ENCODE results near the gene RIPOR3. TPM values are rescaled to one million over a fixed set of nuclear protein-coding genes. Genes with fewer than 3 reads are reported as not detected.
A peak's percentile ranks its signal among the peaks of the same experiment; 100 is the strongest.

RIPOR3 gene
- total RNA-seq, 4 donors from 2014 or later: 8.2 to 51.2 (median 20.5) TPM

- Histone ChIP-seq H3K4me1 (peaks cover 0 to 12% (median 0%) of the 10 kb centered on the region in 4 donors), H3K27ac (peak overlapping the region; percentile 47 to 91 (median 66)), H3K4me3 (no peak overlapping the region), H3K27me3 (no peaks in the 10 kb centered on the region), H3K9me3 (no peaks in the 10 kb centered on the region), H3K36me3 (no peaks in the 10 kb centered on the region)
- peak in 1 of 3 donors; percentile 63 for DNase-seq
- TF ChIP-seq CTCF (IDR thresholded peaks at IDR 0.05) (no peak), POLR2A (IDR thresholded peaks at IDR 0.05) (no peak)
Measured at GRCh38 chr20:50655311-50655880, 35.9 kb downstream of the RIPOR3 start.

GRCh38 chr20:50654904-50655303 lies 36.4 kb downstream of the RIPOR3 start:
- Histone ChIP-seq H3K36me3 (no peaks in the 10 kb centered on the region), H3K9me3 (no peaks in the 10 kb centered on the region), H3K27ac (peak overlapping the region; percentile 47 to 91 (median 66)), H3K4me3 (no peak overlapping the region), H3K4me1 (peaks cover 0 to 12% (median 0%) of the 10 kb centered on the region in 4 donors), H3K27me3 (no peaks in the 10 kb centered on the region)
- TF ChIP-seq CTCF (IDR thresholded peaks at IDR 0.05): no peak
- no peak for TF ChIP-seq POLR2A (IDR thresholded peaks at IDR 0.05)
- no peak for DNase-seq

- Histone ChIP-seq H3K4me1 (peaks cover 0 to 4% (median 0%) of the 10 kb centered on the region in 4 donors), H3K36me3 (no peaks in the 10 kb centered on the region), H3K27ac (peak overlapping the region in 2 of 4 donors; percentile 16 to 27), H3K9me3 (no peaks in the 10 kb centered on the region), H3K4me3 (no peak overlapping the region), H3K27me3 (no peaks in the 10 kb centered on the region)
- DNase-seq: no peak
- no peak for TF ChIP-seq CTCF (IDR thresholded peaks at IDR 0.05)
- TF ChIP-seq POLR2A (IDR thresholded peaks at IDR 0.05): no peak
Measured at GRCh38 chr20:50652702-50653294, 38.5 kb downstream of the RIPOR3 start.

GRCh38 chr20:50651676-50652075 lies 39.7 kb downstream of the RIPOR3 start:
- Histone ChIP-seq H3K4me1 (peaks cover 0 to 4% (median 0%) of the 10 kb centered on the region in 4 donors), H3K27me3 (no peaks in the 10 kb centered on the region), H3K4me3 (no peak overlapping the region), H3K9me3 (no peaks in the 10 kb centered on the region), H3K27ac (no peak overlapping the region), H3K36me3 (no peaks in the 10 kb centered on the region)
- no peak for TF ChIP-seq CTCF (IDR thresholded peaks at IDR 0.05)
- TF ChIP-seq POLR2A (IDR thresholded peaks at IDR 0.05): no peak
- no peak for DNase-seq

GRCh38 chr20:50649590-50649989 lies 41.8 kb downstream of the RIPOR3 start:
- DNase-seq: no peak
- H3K27ac ChIP-seq: peak overlapping the region in 2 of 4 donors; percentile 0 to 31
- H3K4me1 ChIP-seq: peaks cover 0 to 10% (median 0%) of the 10 kb centered on the region in 4 donors
- no peaks in the 10 kb centered on the region for H3K9me3 ChIP-seq
- no peaks in the 10 kb centered on the region for H3K27me3 ChIP-seq
- no peak overlapping the region for H3K4me3 ChIP-seq
- no peaks in the 10 kb centered on the region for H3K36me3 ChIP-seq
- TF ChIP-seq POLR2A (IDR thresholded peaks at IDR 0.05): no peak
- no peak for TF ChIP-seq CTCF (IDR thresholded peaks at IDR 0.05)
